AG04450 (cell line): Measurements from ENCODE around the gene EFCAB7. TPM values are rescaled to one million over a fixed set of nuclear protein-coding genes. Genes with fewer than 3 reads are reported as not detected.
A peak's percentile ranks its signal among the peaks of the same experiment; 100 is the strongest.

Experiments
- CTCF ChIA-PET: fragments of 300-600, 350-600 bp; formaldehyde crosslinking; extraction: SDS; loops from one replicate; lab custom pipeline; 2022; ENCODE audit warnings: antibody characterized with exemption, inconsistent platforms; lab: Charles Lee
- POLR2A ChIA-PET: fragments of 350-600 bp; formaldehyde crosslinking; extraction: SDS; loops from one replicate; lab custom pipeline; 2021; ENCODE audit warnings: antibody characterized with exemption, inconsistent platforms; lab: Yijun Ruan, JAX
- DNase-seq: peaks from one replicate; pipeline ENCODE4 v3.0.0-alpha.2; 2011; ENCODE audit warnings: low read depth, low spot score
- H3K27ac ChIP-seq: one replicate; pipeline ENCODE4 v1.5.1; 2012; ENCODE audit warnings: low read depth, low read length, control low read depth
- H3K27me3 ChIP-seq: one replicate; pipeline ENCODE4 v1.6.0; 2012; ENCODE audit warnings: low read length; ENCODE audit not compliant: control insufficient read depth, insufficient read depth
- H3K4me3 ChIP-seq: 2 replicates; pipeline ENCODE4 v1.5.1; 2011; ENCODE audit warnings: mild to moderate bottlenecking, low read depth, low read length, control low read depth
- H3K9me3 ChIP-seq: 2 replicates; pipeline ENCODE4 v1.5.1; 2012; ENCODE audit warnings: low read length; ENCODE audit not compliant: control insufficient read depth, insufficient read depth
- polyA minus RNA-seq: library from RNA; depleted of rRNA, polyadenylated mRNA; stranded (reverse); fragments of >200 nt; gene quantifications from 2 replicates; pipeline ENCODE4 v1.2.3, GENCODE V29; 2011; rRNA and poly(A)+ RNA removed
- polyA plus RNA-seq: library from polyadenylated mRNA; depleted of rRNA; stranded (reverse); fragments of >200 nt; gene quantifications from 2 replicates; pipeline ENCODE4 v1.2.3, GENCODE V29; 2011; rRNA removed
- TF ChIP-seq, protein P1 (sequence below): IDR thresholded peaks from 2 replicates; pipeline ENCODE4 v1.5.1; 2011; ENCODE audit warnings: low read depth, low read length, control low read depth, inconsistent platforms

Gene EFCAB7, protein sequence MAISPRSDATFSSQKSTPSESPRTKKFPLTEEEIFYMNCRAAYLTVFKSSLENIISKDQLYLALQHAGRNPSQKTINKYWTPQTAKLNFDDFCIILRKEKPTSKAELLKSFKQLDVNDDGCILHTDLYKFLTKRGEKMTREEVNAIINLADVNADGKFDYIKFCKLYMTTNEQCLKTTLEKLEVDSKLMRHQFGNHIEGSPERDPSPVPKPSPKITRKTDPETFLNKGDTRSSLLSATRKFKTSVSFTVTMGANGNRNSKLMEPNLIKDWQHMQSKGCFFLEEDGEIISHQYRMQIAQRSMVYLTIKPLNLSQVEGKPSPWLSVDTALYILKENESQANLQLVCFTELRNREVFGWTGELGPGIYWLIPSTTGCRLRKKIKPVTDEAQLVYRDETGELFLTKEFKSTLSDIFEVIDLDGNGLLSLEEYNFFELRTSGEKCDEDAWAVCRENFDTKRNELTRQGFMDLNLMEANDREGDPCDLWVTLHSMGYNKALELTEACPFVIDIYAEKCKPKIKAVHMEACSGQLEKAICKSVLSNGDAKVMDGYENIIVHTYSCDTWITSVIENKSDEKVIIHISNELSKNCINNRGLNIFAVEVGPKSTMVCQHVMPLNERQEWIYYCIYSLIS
- polyA plus RNA-seq = 3.9 and 6.0 TPM in 2 replicates
- polyA minus RNA-seq = 1.8 and 3.4 TPM in 2 replicates

DNA sequence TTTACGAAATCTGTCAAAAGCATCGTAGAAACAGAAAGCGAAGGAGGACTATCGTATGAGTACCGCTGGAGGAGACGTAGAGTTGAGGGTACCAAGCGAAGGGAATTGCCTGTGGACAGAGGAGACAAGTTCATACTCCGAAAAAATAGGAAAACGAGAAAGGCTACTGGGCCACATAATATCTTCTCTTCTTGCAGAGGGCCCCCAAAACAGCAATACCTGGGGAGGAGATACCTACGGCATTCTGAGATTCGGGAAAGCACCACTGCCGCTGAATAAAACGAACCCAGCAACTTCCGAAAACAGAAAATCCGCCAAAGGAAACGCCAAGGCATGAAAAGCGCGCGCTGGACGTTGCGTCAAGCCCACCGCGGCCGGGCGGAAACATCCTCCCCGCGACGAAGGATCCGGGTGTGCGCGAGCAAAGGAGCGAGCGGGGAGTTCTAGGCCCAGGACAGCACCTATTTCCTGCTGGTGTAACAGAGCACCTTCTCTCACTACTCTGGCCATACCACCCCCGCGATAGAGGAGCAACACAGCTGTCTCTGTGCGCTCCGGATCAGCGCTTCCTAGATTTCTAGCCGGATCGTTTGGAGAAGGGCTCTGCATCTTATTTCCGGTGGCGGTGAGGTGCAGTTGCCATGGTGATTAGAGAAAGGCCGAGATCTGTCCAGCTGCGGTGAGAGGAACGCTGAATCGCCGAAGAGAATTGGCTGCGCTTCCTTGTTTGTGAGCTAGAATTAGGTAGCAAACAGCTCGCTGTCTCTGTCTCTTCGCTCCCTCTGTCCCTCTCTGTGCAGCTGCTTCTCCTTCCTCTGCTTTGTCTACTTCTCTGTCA lies at the start of gene EFCAB7, which contains the start of gene ITGB3BP:
Gene EFCAB7, plus strand, starts transcription at position 635 of the 838 bp plus-strand sequence. CDS start 2,048 bp downstream, outside the sequence.
Gene ITGB3BP, minus strand, starts transcription at position 335 of the 838 bp plus-strand sequence. Its CDS starts 92 bp downstream, at position 243.
- no peaks in the 10 kb centered on the region for H3K27me3 ChIP-seq
- CTCF ChIA-PET = interaction anchor here (1.7 to 3.7 kb wide), 2 partner anchors 15 to 196 kb away, joined by 4 to 19 read pairs; no protein-coding TSS in a partner anchor
- no peaks in the 10 kb centered on the region for H3K9me3 ChIP-seq
- H3K27ac ChIP-seq = peak within 1 kb of the TSS; percentile 99
- POLR2A ChIA-PET = interaction anchor here (0.9 kb wide), 1 partner anchor 35 kb away, joined by 3 read pairs; no protein-coding TSS in a partner anchor
- DNase-seq = peak; percentile 88
- TF ChIP-seq, protein P1, sequence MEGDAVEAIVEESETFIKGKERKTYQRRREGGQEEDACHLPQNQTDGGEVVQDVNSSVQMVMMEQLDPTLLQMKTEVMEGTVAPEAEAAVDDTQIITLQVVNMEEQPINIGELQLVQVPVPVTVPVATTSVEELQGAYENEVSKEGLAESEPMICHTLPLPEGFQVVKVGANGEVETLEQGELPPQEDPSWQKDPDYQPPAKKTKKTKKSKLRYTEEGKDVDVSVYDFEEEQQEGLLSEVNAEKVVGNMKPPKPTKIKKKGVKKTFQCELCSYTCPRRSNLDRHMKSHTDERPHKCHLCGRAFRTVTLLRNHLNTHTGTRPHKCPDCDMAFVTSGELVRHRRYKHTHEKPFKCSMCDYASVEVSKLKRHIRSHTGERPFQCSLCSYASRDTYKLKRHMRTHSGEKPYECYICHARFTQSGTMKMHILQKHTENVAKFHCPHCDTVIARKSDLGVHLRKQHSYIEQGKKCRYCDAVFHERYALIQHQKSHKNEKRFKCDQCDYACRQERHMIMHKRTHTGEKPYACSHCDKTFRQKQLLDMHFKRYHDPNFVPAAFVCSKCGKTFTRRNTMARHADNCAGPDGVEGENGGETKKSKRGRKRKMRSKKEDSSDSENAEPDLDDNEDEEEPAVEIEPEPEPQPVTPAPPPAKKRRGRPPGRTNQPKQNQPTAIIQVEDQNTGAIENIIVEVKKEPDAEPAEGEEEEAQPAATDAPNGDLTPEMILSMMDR = no peak
- H3K4me3 ChIP-seq = peak within 1 kb of the TSS; percentile 71

DNA sequence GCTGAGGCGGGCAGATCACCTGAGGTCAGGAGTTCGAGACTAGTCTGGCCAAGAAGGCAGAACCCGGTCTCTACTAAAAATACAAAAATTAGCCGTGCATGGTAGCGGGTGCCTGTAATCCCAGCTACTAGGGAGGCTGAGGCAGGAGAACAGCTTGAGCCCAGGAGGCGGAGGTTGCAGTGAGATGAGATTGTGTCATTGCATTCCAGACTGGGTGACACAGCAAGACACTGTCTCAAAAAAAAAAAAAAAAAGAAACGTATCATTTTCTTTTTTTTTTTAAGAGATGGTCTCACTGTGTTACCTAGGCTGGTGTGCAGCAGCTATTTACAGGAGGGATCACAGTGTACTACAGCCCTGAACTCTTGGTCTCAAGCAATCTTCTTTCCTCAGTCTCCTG lies 47.6 kb upstream of the EFCAB7 start:
- no peak for DNase-seq
- no peak overlapping the region for H3K27ac ChIP-seq
- ChIA-PET CTCF (no interaction called here), POLR2A (interaction anchor here (0.7 to 1.5 kb wide), 2 partner anchors 12 to 1526 kb away, joined by 4 read pairs; no protein-coding TSS in a partner anchor)
- TF ChIP-seq, protein P1 = no peak
- H3K4me3 ChIP-seq = no peak overlapping the region
- peaks cover 3% of the 10 kb centered on the region; the same call in 1 of the 2 replicates for H3K9me3 ChIP-seq
- H3K27me3 ChIP-seq = no peaks in the 10 kb centered on the region

DNA sequence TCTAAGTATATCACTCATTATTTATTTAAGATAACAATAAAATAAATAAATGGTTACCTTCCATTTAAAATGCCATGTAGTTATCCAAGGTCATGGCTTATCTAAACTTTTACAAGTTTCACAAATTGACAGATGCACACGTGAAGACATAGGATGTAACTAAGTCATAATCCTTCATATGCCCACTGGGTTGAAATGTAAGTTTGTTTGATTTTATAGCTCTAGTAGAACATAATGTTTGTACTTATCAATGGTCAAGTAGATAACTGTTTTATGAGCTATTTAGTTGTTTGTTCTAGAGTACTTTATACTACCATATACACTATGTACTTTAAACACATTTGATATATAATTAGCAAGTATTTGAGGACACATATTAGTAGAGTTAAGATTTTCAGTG lies 43.3 kb upstream of the EFCAB7 start:
- TF ChIP-seq, protein P1 = no peak
- DNase-seq = no peak
- ChIA-PET CTCF (interaction anchor here (0.6 kb wide), 1 partner anchor 152 kb away, joined by 3 read pairs; no protein-coding TSS in a partner anchor), POLR2A (no interaction called here)
- Histone ChIP-seq H3K27me3 (no peaks in the 10 kb centered on the region), H3K4me3 (no peak overlapping the region), H3K27ac (no peak overlapping the region), H3K9me3 (no peaks in the 10 kb centered on the region)

DNA sequence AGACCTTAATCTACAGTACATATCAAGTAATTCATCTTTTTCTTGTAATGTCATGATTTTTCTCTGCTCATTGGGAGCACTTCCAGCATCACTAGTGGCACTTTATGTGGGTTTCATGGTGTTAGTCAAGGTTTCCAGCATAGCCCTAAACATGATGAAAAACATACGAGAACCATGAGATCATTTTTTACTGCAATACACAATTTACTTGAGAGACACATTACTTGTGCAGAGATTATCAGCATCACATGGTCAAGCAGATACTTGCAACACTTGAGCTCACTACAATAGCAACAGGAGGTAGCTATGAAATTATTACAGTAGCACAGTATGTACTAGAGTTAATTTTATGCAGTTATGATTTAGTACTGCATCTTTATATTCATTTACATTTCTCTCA lies 36.7 kb upstream of the EFCAB7 start:
- ChIA-PET CTCF (no interaction called here), POLR2A (no interaction called here)
- H3K27me3 ChIP-seq = no peaks in the 10 kb centered on the region
- H3K4me3 ChIP-seq = no peak overlapping the region
- H3K27ac ChIP-seq = no peak overlapping the region
- TF ChIP-seq, protein P1 = no peak
- H3K9me3 ChIP-seq = no peaks in the 10 kb centered on the region
- peak; percentile 34 for DNase-seq
